KBM-7 (cell line): ENCODE measurements around the gene THOC5.
"Not testable (repeated sequence)": the region's sequence is repeated elsewhere in the genome, so short reads cannot be mapped to it uniquely, and the experiment has no call there.

Experiments used
- DNase-seq: peaks from one replicate; pipeline ENCODE4 v3.0.0-alpha.2; 2015
- in situ Hi-C: fragments of 300-500 bp; cut with MboI; formaldehyde crosslinking; loops from 2 replicates; pipeline ENCODE4 v1.14.3; 2020; ENCODE audit warnings: low sequenced_read_pairs, low pct_unique_long_range_greater_than_20kb, mixed read lengths

The THOC5 gene

GRCh38 chr22:29553351-29554224 lies at the start of gene THOC5:
Gene THOC5, minus strand, starts transcription at chr22:29553757. Its CDS starts 4,610 bp downstream, at chr22:29549147.
- peak; percentile 97 for DNase-seq
- in situ Hi-C loops = no loop called here

- in situ Hi-C loops = no loop called here
- no peak for DNase-seq
Observed at GRCh38 chr22:29598684-29599020, 45.1 kb upstream of the THOC5 start.

GRCh38 chr22:29597871-29598683 lies 44.5 kb upstream of the THOC5 start:
- DNase-seq, in situ Hi-C loops: not testable (repeated sequence)

- in situ Hi-C loops = no loop called here
- no peak for DNase-seq
Observed at GRCh38 chr22:29596408-29596807, 42.9 kb upstream of the THOC5 start.

- DNase-seq, in situ Hi-C loops: not testable (repeated sequence)
Observed at GRCh38 chr22:29594447-29594846, 40.9 kb upstream of the THOC5 start.

GRCh38 chr22:29593923-29594322 lies 40.4 kb upstream of the THOC5 start:
- in situ Hi-C loops = no loop called here
- DNase-seq = no peak

GRCh38 chr22:29587938-29588699 lies 34.6 kb upstream of the THOC5 start:
- in situ Hi-C loops = no loop called here
- no peak for DNase-seq

- DNase-seq, in situ Hi-C loops: not testable (repeated sequence)
Observed at GRCh38 chr22:29586193-29586705, 32.7 kb upstream of the THOC5 start.

GRCh38 chr22:29584975-29585374 lies 31.4 kb upstream of the THOC5 start:
- DNase-seq = no peak
- in situ Hi-C loops = no loop called here

GRCh38 chr22:29581799-29582198 lies 28.2 kb upstream of the THOC5 start:
- in situ Hi-C loops = no loop called here
- DNase-seq = no peak

- in situ Hi-C loops = no loop called here
Observed at GRCh38 chr22:29580200-29580810, 26.7 kb upstream of the THOC5 start.

GRCh38 chr22:29578462-29579200 lies 25.1 kb upstream of the THOC5 start:
- in situ Hi-C loops = no loop called here
- no peak for DNase-seq

More at GRCh38 chr22:29580200-29580810, 26.7 kb upstream of the THOC5 start:
- no peak for DNase-seq

- no peak for DNase-seq
- in situ Hi-C loops = no loop called here
Observed at GRCh38 chr22:29574762-29575450, 21.3 kb upstream of the THOC5 start.

- in situ Hi-C loops = no loop called here
- no peak for DNase-seq
Observed at GRCh38 chr22:29570912-29571549, 17.5 kb upstream of the THOC5 start.

- no peak for DNase-seq
- in situ Hi-C loops = no loop called here
Observed at GRCh38 chr22:29570456-29570855, 16.9 kb upstream of the THOC5 start.

GRCh38 chr22:29569011-29569678 lies 15.6 kb upstream of the THOC5 start:
- DNase-seq = no peak
- in situ Hi-C loops = no loop called here

GRCh38 chr22:29567338-29567737 lies 13.8 kb upstream of the THOC5 start:
- in situ Hi-C loops = no loop called here
- DNase-seq = no peak
